CD14-positive monocyte (primary cell): ENCODE results near the gene VWA3A. TPM values are rescaled to one million over a fixed set of nuclear protein-coding genes. Genes with fewer than 3 reads are reported as not detected.
"Not testable (repeated sequence)": the region's sequence is repeated elsewhere in the genome, so short reads cannot be mapped to it uniquely, and the experiment has no call there.

Source experiments
- DNase-seq, 3 donors: peaks; one replicate each; pipeline ENCODE4 v3.0.0-alpha.2; 2011 to 2022
- H2AFZ ChIP-seq: 2 replicates; pipeline ENCODE4 v1.6.0; 2012; ENCODE audit warnings: mild to moderate bottlenecking, low read depth, low read length, inconsistent platforms; ENCODE audit not compliant: insufficient read depth, poor library complexity, severe bottlenecking
- H3K27ac ChIP-seq, 2 donors: 1 replicate in 1 of 2; 2 replicates in 1 of 2; pipeline ENCODE4 v1.5.1; 2012 to 2013; ENCODE audit warnings: low read length in 2 of 2, control low read depth in 1 of 2, inconsistent platforms in 1 of 2, low read depth in 1 of 2, mild to moderate bottlenecking in 1 of 2
- H3K27me3 ChIP-seq, 2 donors: one replicate each; pipeline versions ENCODE4 v1.6.0 to v1.6.1; 2011 to 2013; ENCODE audit warnings: low read length in 2 of 2; ENCODE audit not compliant: control insufficient read depth in 2 of 2, insufficient read depth in 2 of 2
- H3K36me3 ChIP-seq, 2 donors: replicated peaks in 1 of 2; 1 replicate in 1 of 2; 2 replicates in 1 of 2; pipeline versions ENCODE4 v1.5.1 to v1.6.1; 2012 to 2013; ENCODE audit warnings: low read length in 2 of 2, control low read depth in 1 of 2, inconsistent platforms in 1 of 2, mild to moderate bottlenecking in 1 of 2; ENCODE audit not compliant: insufficient read depth in 2 of 2, control insufficient read depth in 1 of 2
- H3K4me1 ChIP-seq, 2 donors: 1 replicate in 1 of 2; 2 replicates in 1 of 2; pipeline versions ENCODE4 v1.5.1 to v1.6.1; 2012 to 2013; ENCODE audit warnings: low read length in 2 of 2, control low read depth in 1 of 2, inconsistent platforms in 1 of 2, mild to moderate bottlenecking in 1 of 2, moderate library complexity in 1 of 2; ENCODE audit not compliant: insufficient read depth in 2 of 2, control insufficient read depth in 1 of 2
- H3K4me2 ChIP-seq: replicated peaks from 2 replicates; pipeline ENCODE3; 2012; ENCODE audit warnings: low read length, moderate library complexity, mild to moderate bottlenecking; ENCODE audit not compliant: poor library complexity, severe bottlenecking; ENCODE audit errors: extremely low read depth
- H3K4me3 ChIP-seq, 3 experiments: fragments of 200-600 bp in 1 of 3; sonication (generic) in 1 of 3; replicated peaks in 1 of 3; 1 replicate in 2 of 3; 2 replicates in 1 of 3; pipeline ENCODE4 v1.5.1; 2011 to 2013; ENCODE audit warnings: low read length in 3 of 3, mild to moderate bottlenecking in 3 of 3, control low read depth in 2 of 3, low read depth in 2 of 3, inconsistent platforms in 1 of 3, moderate library complexity in 1 of 3
- H3K79me2 ChIP-seq: 2 replicates; pipeline ENCODE4 v1.6.0; 2012; ENCODE audit warnings: mild to moderate bottlenecking, control low read depth, inconsistent platforms, low read length, moderate library complexity; ENCODE audit not compliant: insufficient read depth
- H3K9ac ChIP-seq: 2 replicates; pipeline ENCODE4 v1.6.0; 2017; ENCODE audit warnings: low read length, mild to moderate bottlenecking; ENCODE audit not compliant: insufficient read depth, poor library complexity, severe bottlenecking
- H3K9me3 ChIP-seq, 2 donors: replicated peaks in 1 of 2; 1 replicate in 1 of 2; 2 replicates in 1 of 2; pipeline versions ENCODE4 v1.5.1 to v1.6.1; 2012 to 2013; ENCODE audit warnings: low read length in 2 of 2, control low read depth in 1 of 2; ENCODE audit not compliant: control insufficient read depth in 1 of 2, insufficient read depth in 1 of 2
- H4K20me1 ChIP-seq: 2 replicates; pipeline ENCODE4 v1.6.0; 2012; ENCODE audit warnings: mild to moderate bottlenecking, low read length, control low read depth, moderate library complexity; ENCODE audit not compliant: insufficient read depth
- H3K27ac Mint-ChIP-seq, 7 donors: one replicate each; pipeline ENCODE4 v1.8.0; 2020; ENCODE audit warnings: mild to moderate bottlenecking in 7 of 7, mixed read lengths in 7 of 7, moderate library complexity in 6 of 7, inconsistent platforms in 2 of 7
- H3K27me3 Mint-ChIP-seq, 3 donors: one replicate each; pipeline ENCODE4 v1.8.0; 2021 to 2022; ENCODE audit warnings: low read depth in 3 of 3, mild to moderate bottlenecking in 3 of 3, mixed read lengths in 3 of 3, moderate library complexity in 3 of 3, inconsistent platforms in 1 of 3
- H3K36me3 Mint-ChIP-seq, 2 donors: one replicate each; pipeline ENCODE4 v1.8.0; 2020; ENCODE audit warnings: mixed read lengths in 2 of 2, inconsistent platforms in 1 of 2, mild to moderate bottlenecking in 1 of 2
- H3K4me1 Mint-ChIP-seq: one replicate; pipeline ENCODE4 v1.8.0; 2020; ENCODE audit warnings: mild to moderate bottlenecking, mixed read lengths
- H3K4me3 Mint-ChIP-seq, 2 donors: one replicate each; pipeline ENCODE4 v1.8.0; 2020; ENCODE audit warnings: mild to moderate bottlenecking in 2 of 2, mixed read lengths in 2 of 2, moderate library complexity in 1 of 2
- H3K9me3 Mint-ChIP-seq, 7 donors: one replicate each; pipeline ENCODE4 v1.8.0; 2020 to 2022; ENCODE audit warnings: mixed read lengths in 7 of 7, mild to moderate bottlenecking in 6 of 7, moderate library complexity in 6 of 7, inconsistent platforms in 2 of 7
- CTCF ChIP-seq: fragments of 200-600 bp; IDR thresholded peaks from one replicate; pipeline ENCODE4 v1.8.0; 2022; ENCODE audit warnings: antibody characterized with exemption, mild to moderate bottlenecking
- WGBS: methylation state at CpG from one replicate; pipeline ENCODE4 v1.1.5; 2013; ENCODE audit warnings: missing lambda C conversion rate; ENCODE audit not compliant: insufficient coverage; 5-methylcytosine and 5-hydroxymethylcytosine counted together
- intact Hi-C, 2 donors: fragments of 100-400 bp; cut with micrococcal nuclease; formaldehyde crosslinking; loops; one replicate each; pipeline versions ENCODE4 v1.15.0 to v1.15.1; 2023
- polyA plus RNA-seq, 3 donors: library from polyadenylated mRNA; depleted of rRNA in 1 of 3; unstranded in 2 of 3; stranded (reverse) in 1 of 3; fragments of 300-500 nt in 2 of 3; fragments of >200 nt in 1 of 3; fragmentation: Illumina TruSeq in 2 of 3; gene quantifications; 1 replicate in 2 of 3; 2 replicates in 1 of 3; pipeline ENCODE4 v1.2.3, GENCODE V29; 2012 to 2021

VWA3A gene
- polyA plus RNA-seq, 3 donors = 0.09 TPM; not detected in 2

- Histone ChIP-seq H3K27me3 (no peaks in the 10 kb centered on the region), H4K20me1 (no peaks in the 10 kb centered on the region), H3K9ac (peak overlapping the region; percentile 34), H3K79me2 (no peaks in the 10 kb centered on the region), H3K4me3 (peak overlapping the region; percentile 52 to 92 (median 68)), H3K4me2 (peak overlapping the region; percentile 83), H3K27ac (peak overlapping the region; percentile 30 to 41), H2AFZ (peak overlapping the region; percentile 88), H3K9me3 (no peaks in the 10 kb centered on the region), H3K36me3 (no peaks in the 10 kb centered on the region), H3K4me1 (peaks cover 34 to 36% of the 10 kb centered on the region in 2 donors)
- Mint-ChIP-seq H3K4me1 (peaks cover 28% of the 10 kb centered on the region), H3K27ac (peak overlapping the region; percentile 74 to 90 (median 85)), H3K36me3 (no peaks in the 10 kb centered on the region), H3K27me3 (peaks cover 6 to 11% (median 10%) of the 10 kb centered on the region in 3 donors), H3K4me3 (peak overlapping the region; percentile 79 to 89), H3K9me3 (no peaks in the 10 kb centered on the region)
- DNase-seq = peak; percentile 90 to 96 (median 90)
- whole genome bisulfite sequencing = under 1% methylated on average over 17 of the region's 39 CpGs
- intact Hi-C loops = loop anchor here (10.0 kb wide), 2 partner anchors 179 to 601 kb away; partner anchors contain the start of genes CDR2 (in 2 of the 2) and METTL9 (in 1 of the 2)
- TF ChIP-seq CTCF = peak; percentile 96
Observed at GRCh38 chr16:22195695-22196558, 103.6 kb downstream of the VWA3A start.

GRCh38 chr16:22196559-22197168, 104.3 kb downstream of the VWA3A start:
- not testable (repeated sequence) for H3K27ac Mint-ChIP-seq, H3K27me3 ChIP-seq, H3K36me3 ChIP-seq, DNase-seq, H3K9me3 Mint-ChIP-seq, H4K20me1 ChIP-seq, H2AFZ ChIP-seq, H3K9me3 ChIP-seq, H3K79me2 ChIP-seq, H3K27ac ChIP-seq, H3K36me3 Mint-ChIP-seq
- peak overlapping the region; percentile 34 for H3K9ac ChIP-seq
- H3K4me2 ChIP-seq = peak overlapping the region; percentile 83
- H3K4me1 ChIP-seq = peaks cover 30 to 33% of the 10 kb centered on the region in 2 donors
- Mint-ChIP-seq H3K4me1 (peaks cover 28% of the 10 kb centered on the region), H3K27me3 (peaks cover 6 to 11% (median 10%) of the 10 kb centered on the region in 3 donors), H3K4me3 (peak overlapping the region; percentile 79 to 89)
- peak overlapping the region; percentile 52 to 92 (median 68) for H3K4me3 ChIP-seq
- WGBS = 39% methylated on average over 11 of the region's 20 CpGs
- intact Hi-C loops = loop anchor here (10.0 kb wide), 2 partner anchors 178 to 602 kb away; partner anchors contain the start of genes CDR2 (in 2 of the 2) and METTL9 (in 1 of the 2)
